HG03060 (cell line): ENCODE measurements around the gene APOBEC2.

Experiments used
- ATAC-seq: cut with Tn5 transposase; IDR thresholded peaks from one replicate; pipeline ENCODE4 v1.9.1; 2021; ENCODE audit warnings: low read depth, moderate number of reproducible peaks; ENCODE audit not compliant: unreplicated experiment

APOBEC2 gene

DNA sequence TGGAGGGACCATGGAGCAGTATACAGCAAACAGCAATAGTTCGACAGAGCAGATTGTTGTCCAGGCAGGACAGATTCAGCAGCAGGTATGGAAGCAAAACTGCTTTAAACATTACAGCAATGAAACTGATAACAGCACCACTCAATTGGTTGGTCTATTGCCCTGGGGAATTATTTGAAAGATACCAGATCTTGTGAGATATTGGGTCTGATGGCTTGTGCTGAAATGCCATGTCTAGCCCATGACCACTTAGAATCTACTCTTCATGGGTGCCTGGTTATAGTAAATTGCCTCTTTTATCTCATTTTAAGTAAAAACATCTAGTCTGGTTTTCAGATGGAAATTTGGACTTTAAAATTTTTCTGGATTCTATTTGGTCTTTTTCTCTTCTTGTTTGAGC lies 26.1 kb downstream of the APOBEC2 start:
- ATAC-seq: no peak

DNA sequence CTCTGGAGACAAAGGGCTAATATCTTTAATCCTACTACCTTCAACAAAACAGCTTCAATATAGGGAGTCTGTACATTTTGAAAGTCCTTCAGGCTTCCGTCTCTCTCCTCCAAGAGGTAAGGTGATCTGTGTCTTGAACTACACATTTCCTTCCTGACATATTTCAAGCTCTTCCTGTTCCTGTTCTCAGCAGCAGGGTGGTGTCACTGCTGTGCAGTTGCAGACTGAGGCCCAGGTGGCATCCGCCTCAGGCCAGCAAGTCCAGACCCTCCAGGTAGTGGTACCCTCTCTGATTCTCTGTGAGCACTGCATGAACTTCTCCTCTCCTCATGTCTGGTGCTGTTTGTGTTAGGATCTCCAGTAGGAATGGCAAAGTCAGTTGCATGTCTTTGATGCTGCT lies 27.6 kb downstream of the APOBEC2 start:
- no peak for ATAC-seq

DNA sequence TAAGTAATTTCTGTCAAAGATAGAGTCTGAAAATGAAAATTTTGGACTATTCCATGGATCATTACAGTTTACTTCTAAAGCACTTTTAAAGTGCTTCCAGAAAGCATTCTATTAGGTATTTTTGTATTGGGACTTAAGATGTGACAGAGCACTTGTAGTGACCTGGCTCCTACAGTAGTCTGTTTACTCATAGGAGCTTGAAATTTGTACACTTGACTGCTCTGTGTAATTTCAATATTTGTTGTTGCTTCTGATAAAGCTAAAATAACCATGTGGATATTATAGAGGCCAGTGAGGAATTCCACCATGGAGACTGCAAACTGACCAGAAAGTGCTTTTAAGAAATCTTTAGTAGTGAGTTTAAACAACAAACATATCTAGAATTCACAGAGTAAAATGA lies 30.1 kb downstream of the APOBEC2 start:
- no peak for ATAC-seq

DNA sequence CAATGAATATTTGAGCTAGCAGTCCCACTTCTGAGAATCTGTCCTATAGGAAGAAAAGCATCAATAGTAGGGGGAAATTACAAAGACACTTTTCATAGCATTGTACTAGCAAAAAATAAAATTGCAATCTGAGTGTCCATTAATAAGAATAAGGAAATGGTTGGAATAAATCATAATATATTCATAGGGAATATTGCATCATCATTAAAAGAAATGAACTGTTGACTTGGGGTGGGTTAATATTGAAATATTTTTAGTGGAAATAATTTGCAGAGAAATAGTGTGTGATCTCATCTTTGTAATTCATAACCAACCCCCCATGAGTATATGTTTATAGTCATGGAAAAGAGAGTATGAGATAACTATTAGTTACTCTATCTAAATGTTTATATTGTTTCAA lies 32.2 kb downstream of the APOBEC2 start:
- ATAC-seq: no peak

DNA sequence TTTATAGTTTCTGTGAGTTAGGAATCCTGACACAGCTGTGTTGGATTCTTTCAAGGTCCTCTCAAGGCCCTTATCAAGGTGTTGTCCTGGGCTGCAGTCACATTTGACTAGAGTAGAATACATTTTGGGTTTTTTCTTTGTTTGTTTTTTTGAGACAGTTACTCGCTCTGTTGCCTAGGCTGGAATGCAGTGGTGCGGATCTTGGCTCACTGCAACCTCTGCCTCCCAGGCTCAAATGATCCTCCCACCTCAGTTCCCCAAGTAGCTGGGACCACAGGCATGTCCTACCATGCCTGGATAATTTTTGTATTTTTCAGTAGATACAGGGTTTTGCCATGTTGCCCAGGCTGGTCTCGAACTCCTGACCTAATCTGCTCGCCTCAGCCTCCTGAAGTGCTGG lies 35.4 kb downstream of the APOBEC2 start:
- ATAC-seq: no peak

DNA sequence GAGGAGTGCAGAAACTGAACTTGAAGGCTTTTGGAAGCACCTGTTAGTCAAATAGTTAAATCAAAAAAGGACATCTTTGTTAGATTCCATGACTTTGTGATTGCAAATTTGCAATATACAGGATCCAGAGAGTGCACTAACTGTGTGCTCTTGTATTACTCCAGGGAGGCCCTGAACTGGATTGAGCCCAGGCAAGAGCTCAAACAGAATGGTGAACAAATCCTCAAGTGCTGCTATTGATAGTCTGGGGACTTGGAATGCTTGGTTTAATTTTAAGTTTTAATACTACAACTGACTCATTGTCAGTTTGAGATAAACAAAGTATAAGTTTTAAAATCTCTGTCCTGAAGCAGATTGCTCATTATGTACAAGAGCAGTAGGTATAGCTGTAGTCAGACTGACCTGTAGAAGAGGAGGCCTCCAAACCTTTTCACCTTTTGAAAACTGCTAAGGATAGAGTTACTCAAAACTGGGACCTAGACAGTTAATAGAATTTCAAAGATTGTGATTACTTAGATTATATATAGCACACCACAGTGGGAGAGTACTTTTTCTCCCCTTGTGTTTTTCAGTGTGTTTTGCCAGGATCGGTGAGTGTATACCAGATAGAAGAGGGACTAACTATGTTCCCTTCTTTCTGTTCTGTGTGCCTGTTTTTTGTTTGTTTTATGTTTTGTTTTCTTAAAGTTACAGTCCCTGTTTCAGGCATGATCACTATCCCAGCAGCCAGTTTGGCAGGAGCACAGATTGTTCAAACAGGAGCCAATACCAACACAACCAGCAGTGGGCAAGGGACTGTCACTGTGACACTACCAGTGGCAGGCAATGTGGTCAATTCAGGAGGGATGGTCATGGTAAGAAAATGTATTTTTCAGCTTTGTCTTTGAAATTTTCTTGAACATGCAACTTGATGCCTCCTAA lies 38.1 kb downstream of the APOBEC2 start:
- no peak for ATAC-seq

DNA sequence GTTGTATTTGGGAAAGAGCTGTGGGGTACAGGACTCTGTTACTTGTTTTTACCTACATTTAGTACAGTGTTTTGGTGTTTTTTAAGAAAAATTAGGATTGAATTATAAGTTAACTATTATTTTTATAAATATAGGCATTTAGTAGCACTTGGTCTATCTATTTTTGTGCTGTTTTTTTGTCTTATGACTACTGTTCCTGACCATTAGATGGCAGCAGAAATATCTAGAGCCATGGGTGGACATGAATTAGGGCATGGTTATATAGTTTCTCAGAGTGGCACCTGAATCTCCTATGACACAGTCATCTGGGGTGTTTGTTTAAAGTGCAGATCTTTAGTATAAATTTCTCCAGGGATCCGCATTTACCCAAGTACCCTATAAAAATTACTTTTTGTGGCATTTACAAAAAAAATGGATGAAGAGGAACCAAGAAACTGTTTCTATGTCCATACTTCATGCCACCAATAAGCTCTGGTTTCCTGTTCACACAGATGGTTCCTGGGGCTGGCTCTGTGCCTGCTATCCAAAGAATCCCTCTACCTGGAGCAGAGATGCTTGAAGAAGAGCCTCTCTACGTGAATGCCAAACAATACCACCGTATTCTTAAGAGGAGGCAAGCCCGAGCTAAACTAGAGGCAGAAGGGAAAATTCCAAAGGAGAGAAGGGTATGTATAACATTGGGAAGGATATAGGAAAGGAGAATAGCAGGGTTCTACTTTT lies 39.6 kb downstream of the APOBEC2 start:
- no peak for ATAC-seq

DNA sequence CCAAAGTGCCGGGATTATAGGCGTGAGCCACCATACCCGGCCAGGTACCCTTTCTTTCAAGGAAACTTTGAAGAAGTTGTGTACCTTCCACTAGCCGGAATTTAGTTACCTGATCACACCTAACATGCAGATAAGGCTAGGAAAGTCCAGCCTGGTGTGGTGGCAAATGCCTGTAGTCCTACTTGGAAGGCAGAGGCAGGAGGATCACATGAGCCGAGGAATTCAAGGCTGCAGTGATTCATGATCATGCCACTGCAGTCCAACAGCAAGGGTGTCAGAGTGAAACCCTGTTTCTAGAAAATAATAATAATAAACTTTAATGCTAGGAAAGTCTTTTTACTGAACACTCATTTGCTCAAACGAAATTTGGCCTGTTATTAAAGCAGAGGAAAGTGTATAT lies 40.7 kb downstream of the APOBEC2 start:
- no peak for ATAC-seq

DNA sequence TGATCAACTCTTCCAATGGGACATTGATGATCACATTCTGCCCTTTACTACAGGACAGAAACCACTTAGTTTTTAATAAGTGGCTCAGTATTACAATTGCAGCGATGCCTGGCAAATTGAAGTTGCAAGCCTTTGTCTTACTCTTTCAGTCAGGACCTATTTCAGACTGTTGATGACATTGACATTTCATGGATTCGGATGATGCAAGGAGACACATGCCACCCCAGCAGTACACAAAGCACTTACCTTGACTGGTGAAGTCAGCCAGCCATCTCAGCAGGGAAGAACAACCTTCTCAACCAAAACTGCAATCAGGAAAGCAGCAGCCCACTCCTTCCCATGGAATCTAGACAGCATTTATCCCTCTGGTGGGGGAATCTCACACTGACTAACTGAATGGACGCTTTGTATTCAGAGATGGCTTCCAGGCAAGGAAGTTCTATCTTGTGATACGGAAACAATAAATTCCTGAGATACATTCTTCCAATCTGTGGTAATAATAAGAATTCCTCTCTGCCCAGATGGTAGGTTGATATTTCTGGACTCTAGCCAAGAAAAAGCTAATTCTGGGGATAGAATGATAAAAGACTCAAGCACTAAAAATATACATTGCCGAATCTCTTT lies 44.6 kb downstream of the APOBEC2 start:
- no peak for ATAC-seq

DNA sequence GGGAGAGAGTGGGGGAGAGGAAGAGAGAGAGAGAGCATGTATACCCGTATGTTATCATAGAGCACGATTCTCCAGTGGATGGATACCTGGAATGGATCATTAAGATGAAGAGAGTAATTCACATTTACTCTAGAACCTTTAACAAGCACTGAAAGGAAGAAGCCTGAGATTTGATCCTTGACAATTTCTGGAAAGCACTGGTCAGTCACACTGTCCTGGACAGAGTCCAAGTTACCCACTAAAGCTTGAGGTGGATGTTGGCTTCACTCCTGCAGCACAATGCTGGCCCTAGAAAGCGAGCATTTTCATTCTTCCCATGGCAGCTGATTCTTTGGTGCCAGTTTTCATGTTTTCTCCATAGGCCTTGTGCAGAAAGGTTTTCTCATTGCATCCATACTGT lies 45.4 kb downstream of the APOBEC2 start:
- ATAC-seq: no peak

DNA sequence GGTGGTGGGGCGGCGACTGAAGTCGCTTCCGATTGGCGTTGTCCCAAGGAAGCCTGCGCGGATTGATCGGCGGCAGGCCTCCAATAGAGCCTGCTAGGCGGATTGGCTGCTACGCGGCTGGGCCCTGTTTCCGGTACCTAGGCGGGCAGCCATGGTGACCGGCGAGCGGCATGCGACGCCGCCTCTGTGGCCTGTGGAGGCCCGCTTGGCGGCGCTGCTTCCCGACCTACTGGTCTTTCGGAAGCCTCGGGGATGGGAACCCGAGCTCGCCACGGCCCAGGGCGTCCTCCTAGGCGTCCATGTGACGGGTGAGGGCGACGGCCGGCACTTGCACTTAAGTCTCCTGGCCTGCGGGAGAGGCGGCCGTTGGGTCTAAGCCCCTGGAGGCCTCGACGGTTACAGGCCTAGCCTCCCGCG lies 47.9 kb downstream of the APOBEC2 start:
- ATAC-seq: no peak

DNA sequence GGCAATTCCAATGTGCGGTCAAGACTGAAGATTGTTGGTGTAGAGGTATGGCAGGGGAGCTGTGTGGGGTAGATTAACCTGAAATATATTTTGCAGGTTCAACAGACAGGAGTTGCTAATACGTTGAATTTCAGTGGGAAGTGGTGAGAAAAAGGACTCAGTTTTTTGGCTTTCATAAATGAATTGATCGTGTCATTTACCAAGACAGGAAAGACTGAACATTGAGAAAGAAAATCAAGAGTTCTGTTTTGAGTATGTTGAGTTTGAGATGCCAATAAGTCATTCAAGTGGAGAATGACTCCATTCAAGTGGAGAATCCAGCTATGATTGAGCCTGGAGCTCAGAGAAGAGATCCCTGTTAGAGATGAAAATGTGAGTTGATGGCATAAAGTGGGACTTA lies 50.8 kb downstream of the APOBEC2 start:
- ATAC-seq: no peak

DNA sequence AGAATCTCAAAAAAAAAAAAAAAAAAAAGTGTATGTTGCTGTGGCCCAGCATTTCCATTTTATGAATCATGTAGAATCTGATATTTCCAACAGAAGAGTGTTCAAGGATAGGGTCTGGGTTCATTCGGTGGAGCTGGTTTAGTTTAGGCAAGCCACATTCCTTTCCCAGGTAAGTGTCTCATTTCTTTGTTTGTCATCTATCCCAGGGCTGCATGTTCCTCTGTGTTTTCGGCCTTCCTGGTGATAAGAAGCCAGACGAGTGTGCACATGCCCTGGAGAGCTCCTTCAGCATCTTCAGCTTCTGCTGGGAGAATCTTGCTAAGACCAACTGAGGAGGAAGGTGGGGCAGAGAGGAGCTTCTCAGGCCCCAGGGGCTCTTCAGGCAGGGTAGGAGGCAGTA lies 58.0 kb downstream of the APOBEC2 start:
- no peak for ATAC-seq
